SK-N-SH (cell line): ENCODE results near the gene CA9.

ENCODE experiments used
- CTCF ChIP-seq: fragments of 200-600 bp; sonication (generic); IDR thresholded peaks from 2 replicates; pipeline ENCODE4 v1.6.1; 2017; ENCODE audit warnings: antibody characterized with exemption, mild to moderate bottlenecking, moderate library complexity
- EP300 ChIP-seq, 2 experiments: IDR thresholded peaks; 2 replicates each; pipeline versions ENCODE4 v1.4.0 to v1.6.1; 2012; ENCODE audit warnings: borderline replicate concordance in 1 of 2, low read depth in 1 of 2, low read length in 1 of 2
- GABPA ChIP-seq: IDR thresholded peaks from 2 replicates; pipeline ENCODE4 v1.4.0; 2012; ENCODE audit warnings: low read depth, mild to moderate bottlenecking
- IRF3 ChIP-seq: fragments of 150-350 bp; IDR thresholded peaks from 2 replicates; pipeline ENCODE4 v1.6.1; 2016; ENCODE audit warnings: mild to moderate bottlenecking, low read depth, low read length
- RFX5 ChIP-seq: IDR thresholded peaks from 2 replicates; pipeline ENCODE4 v1.6.1; 2012; ENCODE audit warnings: mild to moderate bottlenecking, improper control_type of control experiment, low read length
- TEAD4 ChIP-seq: IDR thresholded peaks from 2 replicates; pipeline ENCODE4 v1.4.0; 2012; ENCODE audit warnings: mild to moderate bottlenecking, borderline replicate concordance; ENCODE audit not compliant: insufficient read depth
- USF2 ChIP-seq: fragments of 150-350 bp; IDR thresholded peaks from 2 replicates; pipeline ENCODE4 v1.6.1; 2017; ENCODE audit warnings: antibody characterized with exemption, low read length, low read depth, borderline replicate concordance

GRCh38 chr9:35705372-35705771 lies 31.6 kb downstream of the CA9 start:
- TF ChIP-seq GABPA (no peak), RFX5 (no peak), TEAD4 (no peak), EP300 (IDR thresholded peaks at IDR 0.05; ENCODE audit: borderline replicate concordance in 1 of 2, low read depth in 1 of 2, low read length in 1 of 2) (no peak), CTCF (no peak), USF2 (no peak), IRF3 (no peak)
